HG03521 (cell line): ENCODE measurements around the gene PDZD11.
"Not testable (repeated sequence)": the region's sequence is repeated elsewhere in the genome, so short reads cannot be mapped to it uniquely, and the experiment has no call there.

Experiments used
- ATAC-seq: cut with Tn5 transposase; IDR thresholded peaks from one replicate; pipeline ENCODE4 v1.9.1; 2021; ENCODE audit warnings: mild to moderate bottlenecking, moderate library complexity; ENCODE audit not compliant: unreplicated experiment

PDZD11 gene

GRCh38 chrX:70257423-70258288, 32.1 kb downstream of the PDZD11 start:
- ATAC-seq = no peak

- ATAC-seq = no peak
Observed at GRCh38 chrX:70255452-70255851, 34.3 kb downstream of the PDZD11 start.

- no peak for ATAC-seq
Observed at GRCh38 chrX:70254909-70255308, 34.8 kb downstream of the PDZD11 start.

GRCh38 chrX:70254063-70254400, 35.7 kb downstream of the PDZD11 start:
- no peak for ATAC-seq

- no peak for ATAC-seq
Observed at GRCh38 chrX:70253377-70254062, 36.2 kb downstream of the PDZD11 start.

GRCh38 chrX:70252491-70252890, 37.2 kb downstream of the PDZD11 start:
- no peak for ATAC-seq

GRCh38 chrX:70247252-70247651, 42.5 kb downstream of the PDZD11 start:
- no peak for ATAC-seq

GRCh38 chrX:70244881-70245280, 44.8 kb downstream of the PDZD11 start:
- no peak for ATAC-seq

- ATAC-seq = not testable (repeated sequence)
Observed at GRCh38 chrX:70243601-70244000, 46.1 kb downstream of the PDZD11 start.

- no peak for ATAC-seq
Observed at GRCh38 chrX:70241501-70241900, 48.2 kb downstream of the PDZD11 start.

- no peak for ATAC-seq
Observed at GRCh38 chrX:70240751-70241150, 49.0 kb downstream of the PDZD11 start.
